ENCODE data around the gene IZUMO2. TPM values are rescaled to one million over a fixed set of nuclear protein-coding genes. Genes with fewer than 3 reads are reported as not detected.

IZUMO2 gene
- total RNA-seq, result not detected

DNA sequence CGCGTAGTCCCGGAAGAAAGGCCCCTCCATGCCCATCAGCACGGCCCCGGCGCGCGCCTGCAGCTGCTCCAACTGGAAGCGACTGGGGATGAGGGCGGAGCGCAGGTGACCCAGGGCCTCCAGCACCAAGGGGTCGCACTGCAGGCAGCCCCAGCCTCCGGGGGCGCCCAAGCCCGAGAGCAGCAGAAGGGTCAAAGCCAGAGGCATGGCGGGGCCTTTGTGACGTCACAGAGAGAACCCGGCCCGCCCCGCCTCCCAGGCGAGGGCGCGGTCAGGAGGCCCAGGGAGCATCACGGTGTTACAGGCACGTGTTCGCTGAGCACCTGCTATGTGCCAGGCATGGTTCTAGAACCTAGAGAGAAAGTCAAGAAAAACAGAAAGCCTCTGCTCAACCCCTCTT, at the start of gene IZUMO2:
Gene IZUMO2 (minus strand): TSS at position 294 of the 400 bp plus-strand sequence. CDS start 87 bp downstream, at position 207.
- no peak for ATAC-seq (ENCODE audit: low FRiP score)
- no peak for DNase-seq (ENCODE audit: low spot score)
- TF ChIP-seq, protein P1, sequence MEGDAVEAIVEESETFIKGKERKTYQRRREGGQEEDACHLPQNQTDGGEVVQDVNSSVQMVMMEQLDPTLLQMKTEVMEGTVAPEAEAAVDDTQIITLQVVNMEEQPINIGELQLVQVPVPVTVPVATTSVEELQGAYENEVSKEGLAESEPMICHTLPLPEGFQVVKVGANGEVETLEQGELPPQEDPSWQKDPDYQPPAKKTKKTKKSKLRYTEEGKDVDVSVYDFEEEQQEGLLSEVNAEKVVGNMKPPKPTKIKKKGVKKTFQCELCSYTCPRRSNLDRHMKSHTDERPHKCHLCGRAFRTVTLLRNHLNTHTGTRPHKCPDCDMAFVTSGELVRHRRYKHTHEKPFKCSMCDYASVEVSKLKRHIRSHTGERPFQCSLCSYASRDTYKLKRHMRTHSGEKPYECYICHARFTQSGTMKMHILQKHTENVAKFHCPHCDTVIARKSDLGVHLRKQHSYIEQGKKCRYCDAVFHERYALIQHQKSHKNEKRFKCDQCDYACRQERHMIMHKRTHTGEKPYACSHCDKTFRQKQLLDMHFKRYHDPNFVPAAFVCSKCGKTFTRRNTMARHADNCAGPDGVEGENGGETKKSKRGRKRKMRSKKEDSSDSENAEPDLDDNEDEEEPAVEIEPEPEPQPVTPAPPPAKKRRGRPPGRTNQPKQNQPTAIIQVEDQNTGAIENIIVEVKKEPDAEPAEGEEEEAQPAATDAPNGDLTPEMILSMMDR (IDR thresholded peaks at IDR 0.05), result no peak

GRCh38 chr19:50210425-50210824, 47.3 kb upstream of the IZUMO2 start:
- ATAC-seq (ENCODE audit: low FRiP score), result no peak
- TF ChIP-seq, protein P1 (IDR thresholded peaks at IDR 0.05), result no peak
- DNase-seq (ENCODE audit: low spot score), result no peak

- ATAC-seq (ENCODE audit: low FRiP score) (no peak), DNase-seq (ENCODE audit: low spot score) (no peak)
- TF ChIP-seq, protein P1 (IDR thresholded peaks at IDR 0.05), result no peak
Measured at GRCh38 chr19:50209131-50209530, 46.0 kb upstream of the IZUMO2 start.

GRCh38 chr19:50207730-50208129, 44.6 kb upstream of the IZUMO2 start:
- DNase-seq (ENCODE audit: low spot score) (no peak), ATAC-seq (ENCODE audit: low FRiP score) (no peak)
- TF ChIP-seq, protein P1 (IDR thresholded peaks at IDR 0.05), result no peak

- no peak for DNase-seq (ENCODE audit: low spot score)
- no peak for ATAC-seq (ENCODE audit: low FRiP score)
- TF ChIP-seq, protein P1 (IDR thresholded peaks at IDR 0.05), result no peak
Measured at GRCh38 chr19:50206191-50206590, 43.1 kb upstream of the IZUMO2 start.

- TF ChIP-seq, protein P1 (IDR thresholded peaks at IDR 0.05), result no peak
- no peak for ATAC-seq (ENCODE audit: low FRiP score)
- DNase-seq (ENCODE audit: low spot score), result no peak
Measured at GRCh38 chr19:50205681-50206138, 42.6 kb upstream of the IZUMO2 start.

- TF ChIP-seq, protein P1 (IDR thresholded peaks at IDR 0.05), result no peak
- peak; percentile 42 for ATAC-seq (ENCODE audit: low FRiP score)
- peak; percentile 27 for DNase-seq (ENCODE audit: low spot score)
Measured at GRCh38 chr19:50204811-50205675, 42.0 kb upstream of the IZUMO2 start.
